Measurements from ENCODE around the gene FHL1.
"Not testable (repeated sequence)": the region's sequence is repeated elsewhere in the genome, so short reads cannot be mapped to it uniquely, and the experiment has no call there.

FHL1 gene

GRCh38 chrX:136165406-136165805, 18.1 kb downstream of the FHL1 start:
- DNase-seq (ENCODE audit: low read depth, low spot score), result no peak
- in situ Hi-C loops (cut with HindIII; ENCODE audit: low sequenced_read_pairs), result no loop called here
- H3K4me3 ChIP-seq (ENCODE audit: low read depth, low read length), result no peak overlapping the region
- TF ChIP-seq CTCF (IDR thresholded peaks at IDR 0.05; ENCODE audit: low read depth, low read length), result no peak

GRCh38 chrX:136166221-136166855, 19.0 kb downstream of the FHL1 start:
- peak; percentile 40 for DNase-seq (ENCODE audit: low read depth, low spot score)
- TF ChIP-seq CTCF (IDR thresholded peaks at IDR 0.05; ENCODE audit: low read depth, low read length), result peak; percentile 42
- H3K4me3 ChIP-seq (ENCODE audit: low read depth, low read length), result no peak overlapping the region
- in situ Hi-C loops (cut with HindIII; ENCODE audit: low sequenced_read_pairs), result no loop called here

- DNase-seq (ENCODE audit: low read depth, low spot score); in situ Hi-C loops (cut with HindIII; ENCODE audit: low sequenced_read_pairs); H3K4me3 ChIP-seq (ENCODE audit: low read depth, low read length): not testable (repeated sequence)
These were observed 20.7 kb downstream of the FHL1 start for GRCh38 chrX:136167989-136168388.

GRCh38 chrX:136168929-136169735, 21.8 kb downstream of the FHL1 start:
- in situ Hi-C loops (cut with HindIII; ENCODE audit: low sequenced_read_pairs), result no loop called here
- no peak overlapping the region for H3K4me3 ChIP-seq (ENCODE audit: low read depth, low read length)
- peak; percentile 92 for DNase-seq (ENCODE audit: low read depth, low spot score)
- TF ChIP-seq CTCF (IDR thresholded peaks at IDR 0.05; ENCODE audit: low read depth, low read length), result no peak

DNA sequence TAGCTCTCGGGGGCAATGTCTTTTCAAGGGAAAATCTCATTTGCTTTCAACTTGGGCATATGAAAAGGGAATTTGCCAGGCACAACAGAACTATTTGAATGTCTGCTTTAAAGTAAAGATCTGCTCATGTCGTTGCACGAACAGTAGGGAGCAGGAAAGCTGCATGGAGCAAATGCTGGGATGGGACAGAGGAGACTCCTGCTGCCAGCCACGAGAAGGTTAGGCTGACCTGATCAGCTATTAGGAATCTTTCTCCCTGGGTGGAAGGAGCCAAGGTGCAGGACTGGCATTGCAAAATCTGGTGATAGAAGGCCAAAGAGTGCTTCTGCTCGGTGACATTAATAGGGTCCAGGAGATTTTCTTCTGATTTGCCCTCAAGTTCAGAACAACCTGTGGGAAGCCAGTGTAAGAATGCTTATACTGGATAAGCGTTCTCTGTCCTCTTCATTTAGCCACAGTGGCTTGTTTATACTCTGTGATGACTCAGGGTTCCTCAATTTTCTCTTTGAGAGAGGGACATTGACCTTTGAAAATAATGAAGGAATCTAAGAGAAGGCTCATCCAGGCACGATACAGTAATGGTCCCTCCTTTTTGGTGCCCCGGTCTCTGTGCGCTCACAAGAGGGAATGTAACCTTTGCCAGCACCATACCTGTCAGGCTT, 22.9 kb downstream of the FHL1 start:
- in situ Hi-C loops (cut with HindIII; ENCODE audit: low sequenced_read_pairs), result no loop called here
- TF ChIP-seq CTCF (IDR thresholded peaks at IDR 0.05; ENCODE audit: low read depth, low read length), result peak; percentile 39
- DNase-seq (ENCODE audit: low read depth, low spot score), result peak; percentile 53
- no peak overlapping the region for H3K4me3 ChIP-seq (ENCODE audit: low read depth, low read length)

DNA sequence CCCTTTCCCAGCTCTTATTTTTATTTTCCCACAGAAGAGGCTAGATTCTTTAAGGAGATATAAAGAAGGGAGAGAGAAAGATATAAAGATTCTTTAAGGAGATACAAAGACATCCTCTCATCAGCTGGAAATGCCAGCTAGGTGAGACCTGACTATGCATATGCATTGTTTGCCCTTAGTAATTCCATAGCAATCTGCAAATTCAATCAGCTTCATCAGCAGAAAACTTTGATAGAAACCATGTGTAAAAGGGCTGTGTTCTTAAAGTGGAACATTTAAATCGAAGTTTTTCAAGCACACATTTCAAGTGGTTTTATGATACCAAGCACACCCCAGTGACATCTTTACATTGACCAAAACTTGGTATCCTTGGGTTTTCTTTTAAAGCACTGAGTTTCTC, 24.1 kb downstream of the FHL1 start:
- in situ Hi-C loops (cut with HindIII; ENCODE audit: low sequenced_read_pairs), result no loop called here
- no peak overlapping the region for H3K4me3 ChIP-seq (ENCODE audit: low read depth, low read length)
- no peak for TF ChIP-seq CTCF (IDR thresholded peaks at IDR 0.05; ENCODE audit: low read depth, low read length)
- DNase-seq (ENCODE audit: low read depth, low spot score), result no peak

DNA sequence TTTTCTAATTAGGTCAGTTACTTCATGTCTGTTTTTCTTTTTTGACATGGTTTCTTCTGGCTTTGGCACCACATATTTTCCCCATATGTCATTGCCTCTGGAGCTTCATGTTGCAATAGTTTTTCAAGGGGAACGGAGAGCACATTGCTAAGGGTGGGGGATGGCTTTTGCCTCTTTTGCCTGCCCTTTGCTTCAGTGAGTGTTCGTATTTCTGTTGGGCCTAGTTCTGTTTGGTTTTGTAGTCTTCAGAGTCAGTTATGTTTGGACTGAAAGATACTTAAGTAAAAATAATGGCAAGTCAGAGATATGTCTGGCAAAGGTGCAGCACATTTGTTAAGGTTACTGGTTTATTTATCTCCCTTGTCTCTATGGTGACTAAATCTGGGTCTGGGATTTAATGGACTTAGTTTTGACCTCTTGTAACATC, 29.1 kb downstream of the FHL1 start:
- no peak for TF ChIP-seq CTCF (IDR thresholded peaks at IDR 0.05; ENCODE audit: low read depth, low read length)
- in situ Hi-C loops (cut with HindIII; ENCODE audit: low sequenced_read_pairs), result no loop called here
- peak; percentile 87 for DNase-seq (ENCODE audit: low read depth, low spot score)
- H3K4me3 ChIP-seq (ENCODE audit: low read depth, low read length), result no peak overlapping the region
